ENCODE results near the gene KDF1. TPM values are rescaled to one million over a fixed set of nuclear protein-coding genes. Genes with fewer than 3 reads are reported as not detected.

The KDF1 gene
- total and polyA plus RNA-seq, 2 experiments from 2014 or later = 13.6 to 21.1 TPM

DNA sequence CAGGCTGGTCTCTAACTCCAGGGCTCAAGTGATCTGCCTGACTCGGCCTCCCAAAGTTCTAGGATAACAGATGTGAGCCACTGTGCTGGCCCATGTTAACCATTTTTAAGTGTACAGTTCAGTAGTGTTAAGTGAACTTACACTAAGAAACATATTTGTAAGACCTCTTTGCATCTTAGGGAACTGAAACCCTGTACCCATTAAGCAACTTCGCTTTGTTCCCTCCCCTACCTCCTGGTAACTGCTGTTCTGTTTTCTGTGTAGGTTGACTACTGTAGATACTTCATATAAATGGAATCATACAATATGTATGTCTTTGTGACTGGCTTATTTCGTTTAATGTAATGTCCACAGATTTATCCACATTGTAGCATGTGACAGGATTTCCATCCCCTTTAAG lies 27.7 kb downstream of the KDF1 start:
- H3K4me3 ChIP-seq = no peak overlapping the region
- Mint-ChIP-seq H3K27me3 (ENCODE audit: insufficient read depth, low read depth, poor library complexity) (no peaks in the 10 kb centered on the region), H3K4me3 (no peak overlapping the region), H3K9me3 (no peaks in the 10 kb centered on the region), H3K36me3 (ENCODE audit: low read depth) (peaks cover 75% of the 10 kb centered on the region), H3K4me1 (0 out of 3 replicates have a peak, but pooled peaks cover 3% of the 10 kb centered on the region), H3K27ac (no peak overlapping the region)
- H3K36me3 ChIP-seq (ENCODE audit: insufficient read depth) = peaks cover 45% of the 10 kb centered on the region
- peaks cover 10% of the 10 kb centered on the region; the same call in 1 of the 2 replicates for H3F3A ChIP-seq (replicated peaks; ENCODE audit: low read depth)
- 0 out of 2 replicates have a peak, but pooled peaks cover 4% of the 10 kb centered on the region for H3K4me1 ChIP-seq (ENCODE audit: insufficient read depth)
- no peaks in the 10 kb centered on the region for H3K27me3 ChIP-seq (ENCODE audit: insufficient read depth)
- TF ChIP-seq CREB1 (CRISPR knock-in tag; IDR thresholded peaks at IDR 0.05; ENCODE audit: low read depth) (no peak), EZH2 (IDR thresholded peaks at IDR 0.05; ENCODE audit: low read depth, unreplicated experiment) (no peak), ZNF114 (CRISPR knock-in tag; IDR thresholded peaks at IDR 0.05) (no peak), ZNF331 (CRISPR knock-in tag; IDR thresholded peaks at IDR 0.05; ENCODE audit: low read depth) (no peak), JUNB (IDR thresholded peaks at IDR 0.05; ENCODE audit: unreplicated experiment) (no peak), NANOG (IDR thresholded peaks at IDR 0.05; ENCODE audit: borderline replicate concordance) (no peak), POLR2AphosphoS5 (IDR thresholded peaks at IDR 0.05; ENCODE audit: low read depth) (no peak), EZH2phosphoT487 (IDR thresholded peaks at IDR 0.05; ENCODE audit: unreplicated experiment) (no peak), STAT1 (IDR thresholded peaks at IDR 0.05; ENCODE audit: unreplicated experiment) (no peak)
- TF ChIP-seq, protein P1, sequence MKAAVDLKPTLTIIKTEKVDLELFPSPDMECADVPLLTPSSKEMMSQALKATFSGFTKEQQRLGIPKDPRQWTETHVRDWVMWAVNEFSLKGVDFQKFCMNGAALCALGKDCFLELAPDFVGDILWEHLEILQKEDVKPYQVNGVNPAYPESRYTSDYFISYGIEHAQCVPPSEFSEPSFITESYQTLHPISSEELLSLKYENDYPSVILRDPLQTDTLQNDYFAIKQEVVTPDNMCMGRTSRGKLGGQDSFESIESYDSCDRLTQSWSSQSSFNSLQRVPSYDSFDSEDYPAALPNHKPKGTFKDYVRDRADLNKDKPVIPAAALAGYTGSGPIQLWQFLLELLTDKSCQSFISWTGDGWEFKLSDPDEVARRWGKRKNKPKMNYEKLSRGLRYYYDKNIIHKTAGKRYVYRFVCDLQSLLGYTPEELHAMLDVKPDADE (IDR thresholded peaks at IDR 0.05) = no peak
- TF ChIP-seq, protein P2, sequence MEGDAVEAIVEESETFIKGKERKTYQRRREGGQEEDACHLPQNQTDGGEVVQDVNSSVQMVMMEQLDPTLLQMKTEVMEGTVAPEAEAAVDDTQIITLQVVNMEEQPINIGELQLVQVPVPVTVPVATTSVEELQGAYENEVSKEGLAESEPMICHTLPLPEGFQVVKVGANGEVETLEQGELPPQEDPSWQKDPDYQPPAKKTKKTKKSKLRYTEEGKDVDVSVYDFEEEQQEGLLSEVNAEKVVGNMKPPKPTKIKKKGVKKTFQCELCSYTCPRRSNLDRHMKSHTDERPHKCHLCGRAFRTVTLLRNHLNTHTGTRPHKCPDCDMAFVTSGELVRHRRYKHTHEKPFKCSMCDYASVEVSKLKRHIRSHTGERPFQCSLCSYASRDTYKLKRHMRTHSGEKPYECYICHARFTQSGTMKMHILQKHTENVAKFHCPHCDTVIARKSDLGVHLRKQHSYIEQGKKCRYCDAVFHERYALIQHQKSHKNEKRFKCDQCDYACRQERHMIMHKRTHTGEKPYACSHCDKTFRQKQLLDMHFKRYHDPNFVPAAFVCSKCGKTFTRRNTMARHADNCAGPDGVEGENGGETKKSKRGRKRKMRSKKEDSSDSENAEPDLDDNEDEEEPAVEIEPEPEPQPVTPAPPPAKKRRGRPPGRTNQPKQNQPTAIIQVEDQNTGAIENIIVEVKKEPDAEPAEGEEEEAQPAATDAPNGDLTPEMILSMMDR (conservative IDR thresholded peaks at IDR 0.05; ENCODE audit: low read depth in 2 of 2) = no peak
- TF ChIP-seq, protein P3, sequence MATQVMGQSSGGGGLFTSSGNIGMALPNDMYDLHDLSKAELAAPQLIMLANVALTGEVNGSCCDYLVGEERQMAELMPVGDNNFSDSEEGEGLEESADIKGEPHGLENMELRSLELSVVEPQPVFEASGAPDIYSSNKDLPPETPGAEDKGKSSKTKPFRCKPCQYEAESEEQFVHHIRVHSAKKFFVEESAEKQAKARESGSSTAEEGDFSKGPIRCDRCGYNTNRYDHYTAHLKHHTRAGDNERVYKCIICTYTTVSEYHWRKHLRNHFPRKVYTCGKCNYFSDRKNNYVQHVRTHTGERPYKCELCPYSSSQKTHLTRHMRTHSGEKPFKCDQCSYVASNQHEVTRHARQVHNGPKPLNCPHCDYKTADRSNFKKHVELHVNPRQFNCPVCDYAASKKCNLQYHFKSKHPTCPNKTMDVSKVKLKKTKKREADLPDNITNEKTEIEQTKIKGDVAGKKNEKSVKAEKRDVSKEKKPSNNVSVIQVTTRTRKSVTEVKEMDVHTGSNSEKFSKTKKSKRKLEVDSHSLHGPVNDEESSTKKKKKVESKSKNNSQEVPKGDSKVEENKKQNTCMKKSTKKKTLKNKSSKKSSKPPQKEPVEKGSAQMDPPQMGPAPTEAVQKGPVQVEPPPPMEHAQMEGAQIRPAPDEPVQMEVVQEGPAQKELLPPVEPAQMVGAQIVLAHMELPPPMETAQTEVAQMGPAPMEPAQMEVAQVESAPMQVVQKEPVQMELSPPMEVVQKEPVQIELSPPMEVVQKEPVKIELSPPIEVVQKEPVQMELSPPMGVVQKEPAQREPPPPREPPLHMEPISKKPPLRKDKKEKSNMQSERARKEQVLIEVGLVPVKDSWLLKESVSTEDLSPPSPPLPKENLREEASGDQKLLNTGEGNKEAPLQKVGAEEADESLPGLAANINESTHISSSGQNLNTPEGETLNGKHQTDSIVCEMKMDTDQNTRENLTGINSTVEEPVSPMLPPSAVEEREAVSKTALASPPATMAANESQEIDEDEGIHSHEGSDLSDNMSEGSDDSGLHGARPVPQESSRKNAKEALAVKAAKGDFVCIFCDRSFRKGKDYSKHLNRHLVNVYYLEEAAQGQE (IDR thresholded peaks at IDR 0.05; ENCODE audit: unreplicated experiment) = no peak
- TF ChIP-seq, protein P4, sequence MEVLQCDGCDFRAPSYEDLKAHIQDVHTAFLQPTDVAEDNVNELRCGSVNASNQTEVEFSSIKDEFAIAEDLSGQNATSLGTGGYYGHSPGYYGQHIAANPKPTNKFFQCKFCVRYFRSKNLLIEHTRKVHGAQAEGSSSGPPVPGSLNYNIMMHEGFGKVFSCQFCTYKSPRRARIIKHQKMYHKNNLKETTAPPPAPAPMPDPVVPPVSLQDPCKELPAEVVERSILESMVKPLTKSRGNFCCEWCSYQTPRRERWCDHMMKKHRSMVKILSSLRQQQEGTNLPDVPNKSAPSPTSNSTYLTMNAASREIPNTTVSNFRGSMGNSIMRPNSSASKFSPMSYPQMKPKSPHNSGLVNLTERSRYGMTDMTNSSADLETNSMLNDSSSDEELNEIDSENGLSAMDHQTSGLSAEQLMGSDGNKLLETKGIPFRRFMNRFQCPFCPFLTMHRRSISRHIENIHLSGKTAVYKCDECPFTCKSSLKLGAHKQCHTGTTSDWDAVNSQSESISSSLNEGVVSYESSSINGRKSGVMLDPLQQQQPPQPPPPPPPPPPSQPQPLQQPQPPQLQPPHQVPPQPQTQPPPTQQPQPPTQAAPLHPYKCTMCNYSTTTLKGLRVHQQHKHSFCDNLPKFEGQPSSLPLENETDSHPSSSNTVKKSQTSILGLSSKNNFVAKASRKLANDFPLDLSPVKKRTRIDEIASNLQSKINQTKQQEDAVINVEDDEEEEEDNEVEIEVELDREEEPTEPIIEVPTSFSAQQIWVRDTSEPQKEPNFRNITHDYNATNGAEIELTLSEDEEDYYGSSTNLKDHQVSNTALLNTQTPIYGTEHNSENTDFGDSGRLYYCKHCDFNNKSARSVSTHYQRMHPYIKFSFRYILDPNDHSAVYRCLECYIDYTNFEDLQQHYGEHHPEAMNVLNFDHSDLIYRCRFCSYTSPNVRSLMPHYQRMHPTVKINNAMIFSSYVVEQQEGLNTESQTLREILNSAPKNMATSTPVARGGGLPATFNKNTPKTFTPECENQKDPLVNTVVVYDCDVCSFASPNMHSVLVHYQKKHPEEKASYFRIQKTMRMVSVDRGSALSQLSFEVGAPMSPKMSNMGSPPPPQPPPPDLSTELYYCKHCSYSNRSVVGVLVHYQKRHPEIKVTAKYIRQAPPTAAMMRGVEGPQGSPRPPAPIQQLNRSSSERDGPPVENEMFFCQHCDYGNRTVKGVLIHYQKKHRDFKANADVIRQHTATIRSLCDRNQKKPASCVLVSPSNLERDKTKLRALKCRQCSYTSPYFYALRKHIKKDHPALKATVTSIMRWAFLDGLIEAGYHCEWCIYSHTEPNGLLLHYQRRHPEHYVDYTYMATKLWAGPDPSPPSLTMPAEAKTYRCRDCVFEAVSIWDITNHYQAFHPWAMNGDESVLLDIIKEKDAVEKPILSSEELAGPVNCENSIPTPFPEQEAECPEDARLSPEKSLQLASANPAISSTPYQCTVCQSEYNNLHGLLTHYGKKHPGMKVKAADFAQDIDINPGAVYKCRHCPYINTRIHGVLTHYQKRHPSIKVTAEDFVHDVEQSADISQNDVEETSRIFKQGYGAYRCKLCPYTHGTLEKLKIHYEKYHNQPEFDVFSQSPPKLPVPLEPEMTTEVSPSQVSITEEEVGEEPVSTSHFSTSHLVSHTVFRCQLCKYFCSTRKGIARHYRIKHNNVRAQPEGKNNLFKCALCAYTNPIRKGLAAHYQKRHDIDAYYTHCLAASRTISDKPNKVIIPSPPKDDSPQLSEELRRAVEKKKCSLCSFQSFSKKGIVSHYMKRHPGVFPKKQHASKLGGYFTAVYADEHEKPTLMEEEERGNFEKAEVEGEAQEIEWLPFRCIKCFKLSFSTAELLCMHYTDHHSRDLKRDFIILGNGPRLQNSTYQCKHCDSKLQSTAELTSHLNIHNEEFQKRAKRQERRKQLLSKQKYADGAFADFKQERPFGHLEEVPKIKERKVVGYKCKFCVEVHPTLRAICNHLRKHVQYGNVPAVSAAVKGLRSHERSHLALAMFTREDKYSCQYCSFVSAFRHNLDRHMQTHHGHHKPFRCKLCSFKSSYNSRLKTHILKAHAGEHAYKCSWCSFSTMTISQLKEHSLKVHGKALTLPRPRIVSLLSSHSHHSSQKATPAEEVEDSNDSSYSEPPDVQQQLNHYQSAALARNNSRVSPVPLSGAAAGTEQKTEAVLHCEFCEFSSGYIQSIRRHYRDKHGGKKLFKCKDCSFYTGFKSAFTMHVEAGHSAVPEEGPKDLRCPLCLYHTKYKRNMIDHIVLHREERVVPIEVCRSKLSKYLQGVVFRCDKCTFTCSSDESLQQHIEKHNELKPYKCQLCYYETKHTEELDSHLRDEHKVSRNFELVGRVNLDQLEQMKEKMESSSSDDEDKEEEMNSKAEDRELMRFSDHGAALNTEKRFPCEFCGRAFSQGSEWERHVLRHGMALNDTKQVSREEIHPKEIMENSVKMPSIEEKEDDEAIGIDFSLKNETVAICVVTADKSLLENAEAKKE (CRISPR knock-in tag; IDR thresholded peaks at IDR 0.05) = no peak
- peaks cover 71% of the 10 kb centered on the region for H3K79me2 ChIP-seq (replicated peaks; ENCODE audit: insufficient read depth)
- H3K27ac ChIP-seq (ENCODE audit: low read depth) = no peak overlapping the region
- H3K9me2 ChIP-seq (ENCODE audit: insufficient read depth) = no peaks in the 10 kb centered on the region
- H2AFZ ChIP-seq = no peak overlapping the region
- H4K20me1 ChIP-seq (replicated peaks; ENCODE audit: insufficient read depth) = peaks cover 42% of the 10 kb centered on the region
- no peak for ATAC-seq
- DNase-seq (ENCODE audit: low spot score) = no peak
- no peak overlapping the region for H3K4me2 ChIP-seq
